Stimulated activated CD8-positive, alpha-beta memory T cell treated with anti-CD3 and anti-CD28 coated beads, Interleukin-7, amount 100 ng/mL, for 48 hours (primary cell): ENCODE results near the gene TATDN3.
"Not testable (repeated sequence)": the region's sequence is repeated elsewhere in the genome, so short reads cannot be mapped to it uniquely, and the experiment has no call there.

Experiments
- DNase-seq, 2 donors: peaks; one replicate each; pipeline ENCODE4 v3.0.0-alpha.2; 2020; ENCODE audit warnings: low read depth in 1 of 2; ENCODE audit errors: extremely low read depth in 1 of 2

The TATDN3 gene

GRCh38 chr1:212827171-212827776 is 35.6 kb downstream of the TATDN3 start:
- no peak for DNase-seq

GRCh38 chr1:212827831-212828278 is 36.2 kb downstream of the TATDN3 start:
- no peak for DNase-seq

GRCh38 chr1:212828395-212828794 is 36.7 kb downstream of the TATDN3 start:
- no peak for DNase-seq

GRCh38 chr1:212833211-212834207 is 41.8 kb downstream of the TATDN3 start:
- DNase-seq = not testable (repeated sequence)

- no peak for DNase-seq
Observed at GRCh38 chr1:212838145-212838544, 46.5 kb downstream of the TATDN3 start.

- DNase-seq = not testable (repeated sequence)
Observed at GRCh38 chr1:212844521-212844920, 52.8 kb downstream of the TATDN3 start.

- DNase-seq = no peak
Observed at GRCh38 chr1:212847549-212847948, 55.9 kb downstream of the TATDN3 start, which contains the start of gene SPATA45. Gene SPATA45 (minus strand): TSS chr1:212847649. CDS start chr1:212836149, 11,500 bp downstream.

- no peak for DNase-seq
Observed at GRCh38 chr1:212852105-212852688, 60.5 kb downstream of the TATDN3 start.

- no peak for DNase-seq
Observed at GRCh38 chr1:212853658-212854057, 62.0 kb downstream of the TATDN3 start.

- no peak for DNase-seq
Observed at GRCh38 chr1:212856755-212857154, 65.1 kb downstream of the TATDN3 start.

GRCh38 chr1:212857992-212858460 is 66.3 kb downstream of the TATDN3 start, which contains the start of gene FLVCR1:
Gene FLVCR1 (plus strand): TSS chr1:212858275. CDS start chr1:212858453, 178 bp downstream.
- peak; percentile 93 to 95 for DNase-seq

GRCh38 chr1:212858461-212859265 is 67.0 kb downstream of the TATDN3 start:
- no peak for DNase-seq

- DNase-seq = no peak
Observed at GRCh38 chr1:212860713-212861581, 69.3 kb downstream of the TATDN3 start.

GRCh38 chr1:212862111-212862690 is 70.5 kb downstream of the TATDN3 start:
- DNase-seq = no peak

- DNase-seq = not testable (repeated sequence)
Observed at GRCh38 chr1:212863345-212863744, 71.7 kb downstream of the TATDN3 start.

GRCh38 chr1:212864201-212864600 is 72.5 kb downstream of the TATDN3 start:
- no peak for DNase-seq
